ENCODE results near the gene DLK1. TPM values are rescaled to one million over a fixed set of nuclear protein-coding genes. Genes with fewer than 3 reads are reported as not detected.

DLK1 gene
- total RNA-seq, 2 experiments from 2014 or later = not detected

GRCh38 chr14:100696008-100696407, 30.7 kb upstream of the DLK1 start:
- ATAC-seq (no peak), DNase-seq (no peak)
- no peaks in the 10 kb centered on the region for H3K4me1 Mint-ChIP-seq
- no peak overlapping the region for H3K4me3 Mint-ChIP-seq
- H3K9me3 Mint-ChIP-seq (ENCODE audit: low read depth) = no peaks in the 10 kb centered on the region
- intact Hi-C loops (cut with DNase I, micrococcal nuclease) = no loop called here
- ChIA-PET CTCF (no interaction called here), POLR2A (no interaction called here)
- H3K27ac Mint-ChIP-seq = no peak overlapping the region
- no peaks in the 10 kb centered on the region for H3K36me3 Mint-ChIP-seq (ENCODE audit: low read depth)
- H3K27me3 Mint-ChIP-seq = peaks cover 6% of the 10 kb centered on the region

DNA sequence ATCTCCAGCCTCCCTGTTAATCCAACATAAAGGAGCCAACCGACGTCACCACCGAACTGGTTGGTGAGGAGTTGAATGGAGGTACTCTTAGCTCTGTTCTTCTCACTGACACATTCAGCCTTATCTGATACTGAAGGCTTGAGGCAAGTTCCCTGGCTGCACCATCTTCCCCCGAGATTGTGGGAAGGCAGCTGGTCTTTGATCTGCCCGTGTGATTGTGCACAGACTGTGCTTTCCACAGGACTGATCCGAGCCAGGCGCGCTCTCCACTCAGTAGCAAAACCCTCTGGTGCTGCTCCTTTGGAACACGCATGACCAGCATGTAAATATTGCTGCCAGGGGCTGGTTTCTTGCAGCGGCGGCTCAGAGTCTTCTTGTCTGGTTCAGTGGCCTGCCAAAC, 30.1 kb upstream of the DLK1 start:
- no peak overlapping the region for H3K4me3 Mint-ChIP-seq
- H3K27me3 Mint-ChIP-seq = peaks cover 6% of the 10 kb centered on the region
- H3K27ac Mint-ChIP-seq = no peak overlapping the region
- no peaks in the 10 kb centered on the region for H3K4me1 Mint-ChIP-seq
- H3K9me3 Mint-ChIP-seq (ENCODE audit: low read depth) = no peaks in the 10 kb centered on the region
- POLR2A ChIA-PET = no interaction called here
- no peaks in the 10 kb centered on the region for H3K36me3 Mint-ChIP-seq (ENCODE audit: low read depth)
- DNase-seq = no peak
- intact Hi-C loops (cut with DNase I, micrococcal nuclease) = no loop called here
- CTCF ChIA-PET = no interaction called here
- ATAC-seq = no peak

GRCh38 chr14:100698066-100698465, 28.6 kb upstream of the DLK1 start:
- H3K4me1 Mint-ChIP-seq = no peaks in the 10 kb centered on the region
- ATAC-seq (no peak), DNase-seq (no peak)
- ChIA-PET CTCF (interaction anchor here (0.7 kb wide), 1 partner anchor 1378 kb away, joined by 3 read pairs; no protein-coding TSS in a partner anchor), POLR2A (no interaction called here)
- no peak overlapping the region for H3K27ac Mint-ChIP-seq
- H3K9me3 Mint-ChIP-seq (ENCODE audit: low read depth) = no peaks in the 10 kb centered on the region
- H3K27me3 Mint-ChIP-seq = peaks cover 6% of the 10 kb centered on the region
- H3K36me3 Mint-ChIP-seq (ENCODE audit: low read depth) = no peaks in the 10 kb centered on the region
- intact Hi-C loops (cut with DNase I, micrococcal nuclease) = no loop called here
- H3K4me3 Mint-ChIP-seq = no peak overlapping the region

GRCh38 chr14:100698666-100699448, 27.8 kb upstream of the DLK1 start:
- DNase-seq (no peak), ATAC-seq (no peak)
- H3K9me3 Mint-ChIP-seq (ENCODE audit: low read depth) = no peaks in the 10 kb centered on the region
- POLR2A ChIA-PET = no interaction called here
- H3K4me3 Mint-ChIP-seq = no peak overlapping the region
- no peaks in the 10 kb centered on the region for H3K36me3 Mint-ChIP-seq (ENCODE audit: low read depth)
- H3K27ac Mint-ChIP-seq = no peak overlapping the region
- CTCF ChIA-PET = interaction anchor here (0.7 kb wide), 1 partner anchor 25 kb away, joined by 3 read pairs; no protein-coding TSS in a partner anchor
- peaks cover 6% of the 10 kb centered on the region for H3K27me3 Mint-ChIP-seq
- H3K4me1 Mint-ChIP-seq = no peaks in the 10 kb centered on the region
- intact Hi-C loops (cut with DNase I, micrococcal nuclease) = no loop called here

DNA sequence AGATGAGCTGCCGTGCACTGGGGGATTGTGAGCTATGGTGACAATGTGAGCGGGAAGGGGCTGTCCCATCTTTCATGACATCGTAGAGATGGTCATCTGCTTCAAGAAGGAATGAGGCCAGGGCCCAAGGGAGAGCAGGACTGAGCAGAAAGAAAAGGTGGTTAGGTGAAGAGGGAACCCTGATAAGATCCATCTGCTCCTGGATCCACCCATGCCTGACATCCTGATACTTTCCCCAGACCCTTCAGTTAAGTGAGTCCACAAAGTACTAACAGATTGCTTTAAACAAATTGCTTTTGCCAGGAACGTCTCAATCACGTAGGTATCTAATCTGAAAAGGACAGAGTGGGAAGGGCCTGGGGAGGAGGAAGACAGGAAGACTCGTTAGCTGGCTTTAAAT, 25.4 kb upstream of the DLK1 start:
- ChIA-PET CTCF (interaction anchor here (2.3 kb wide), 1 partner anchor 9 kb away, joined by 11 read pairs; no protein-coding TSS in a partner anchor), POLR2A (no interaction called here)
- Mint-ChIP-seq H3K4me1 (no peaks in the 10 kb centered on the region), H3K4me3 (no peak overlapping the region), H3K36me3 (ENCODE audit: low read depth) (no peaks in the 10 kb centered on the region), H3K27me3 (peaks cover 6% of the 10 kb centered on the region), H3K27ac (no peak overlapping the region), H3K9me3 (ENCODE audit: low read depth) (no peaks in the 10 kb centered on the region)
- no peak for ATAC-seq
- intact Hi-C loops (cut with DNase I, micrococcal nuclease) = no loop called here
- DNase-seq = no peak

DNA sequence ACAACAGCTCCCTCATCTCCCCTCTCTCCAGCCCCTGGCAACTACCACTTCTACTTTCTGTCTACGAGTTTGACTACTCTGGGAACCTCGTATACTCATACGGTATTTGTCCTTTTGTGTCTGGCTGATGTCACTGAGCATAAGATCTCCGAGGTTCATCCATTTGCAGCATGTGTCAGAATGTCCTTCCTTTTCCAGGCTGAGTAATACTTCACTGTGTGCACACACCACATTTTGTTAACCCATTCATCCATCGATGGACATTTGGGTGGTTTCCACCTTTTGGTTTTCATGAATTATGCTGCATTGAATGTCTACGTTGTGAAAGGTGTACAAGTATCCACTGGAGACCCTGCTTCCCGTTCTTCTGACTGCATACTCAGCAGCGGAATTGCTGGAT, 24.1 kb upstream of the DLK1 start:
- POLR2A ChIA-PET = no interaction called here

DNA sequence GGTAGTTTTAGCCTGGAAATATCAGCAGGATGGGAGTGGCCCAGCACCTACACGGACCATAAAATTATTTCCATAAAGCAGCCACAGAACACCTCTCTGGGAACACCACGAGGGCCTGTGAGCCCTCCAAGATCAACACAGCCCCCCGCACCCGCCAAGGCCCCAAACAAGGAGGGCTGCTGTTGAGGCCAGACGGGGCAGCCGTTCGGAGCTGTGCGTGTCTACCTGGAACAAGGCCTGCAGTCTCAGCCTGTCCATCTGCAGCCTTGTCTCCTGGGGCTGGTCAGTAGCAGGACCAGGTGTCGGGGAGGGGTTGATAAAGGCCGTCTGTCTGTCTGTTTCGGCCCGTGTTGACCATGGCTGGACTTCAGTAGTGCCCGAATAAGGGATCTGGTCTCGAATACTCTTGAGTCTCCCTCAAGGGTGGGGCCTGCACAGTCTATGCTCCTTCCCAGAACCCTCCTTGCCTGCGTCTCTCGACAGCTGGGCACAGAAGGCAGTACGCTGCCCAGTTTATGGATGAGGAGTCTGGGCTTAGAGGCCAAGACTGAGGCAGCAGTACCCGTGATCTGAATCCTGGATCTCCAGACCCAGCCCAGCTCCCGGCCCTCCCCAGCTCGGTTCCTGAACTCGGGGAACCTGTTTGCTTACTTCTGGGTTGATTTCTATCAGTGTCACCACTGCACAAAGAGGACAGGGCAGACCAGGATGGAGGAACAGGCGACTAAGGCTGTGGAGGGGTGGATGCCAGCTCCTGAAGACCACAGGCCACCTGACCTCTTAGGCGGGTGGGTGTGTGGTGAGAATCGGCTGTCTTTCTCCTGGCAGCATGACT, 23.1 kb upstream of the DLK1 start:
- intact Hi-C loops (cut with DNase I, micrococcal nuclease) = no loop called here
- CTCF ChIA-PET = no interaction called here
- H3K9me3 Mint-ChIP-seq (ENCODE audit: low read depth) = no peaks in the 10 kb centered on the region

More for the DNA sequence above, 24.1 kb upstream of the DLK1 start:
- H3K27me3 Mint-ChIP-seq = peaks cover 9% of the 10 kb centered on the region
- H3K9me3 Mint-ChIP-seq (ENCODE audit: low read depth) = no peaks in the 10 kb centered on the region
- H3K27ac Mint-ChIP-seq = no peak overlapping the region
- H3K36me3 Mint-ChIP-seq (ENCODE audit: low read depth) = no peaks in the 10 kb centered on the region
- CTCF ChIA-PET = no interaction called here
- H3K4me1 Mint-ChIP-seq = no peaks in the 10 kb centered on the region
- DNase-seq (no peak), ATAC-seq (no peak)
- intact Hi-C loops (cut with DNase I, micrococcal nuclease) = no loop called here
- no peak overlapping the region for H3K4me3 Mint-ChIP-seq

GRCh38 chr14:100706200-100706599, 20.5 kb upstream of the DLK1 start:
- Mint-ChIP-seq H3K4me1 (no peaks in the 10 kb centered on the region), H3K27me3 (peaks cover 10% of the 10 kb centered on the region), H3K9me3 (ENCODE audit: low read depth) (no peaks in the 10 kb centered on the region), H3K4me3 (no peak overlapping the region), H3K36me3 (ENCODE audit: low read depth) (no peaks in the 10 kb centered on the region), H3K27ac (no peak overlapping the region)
- ATAC-seq = no peak
- POLR2A ChIA-PET = no interaction called here
- CTCF ChIA-PET = interaction anchor here (1.0 kb wide), 1 partner anchor 61 kb away, joined by 4 read pairs; no protein-coding TSS in a partner anchor
- intact Hi-C loops (cut with DNase I, micrococcal nuclease) = no loop called here
- no peak for DNase-seq

More for the DNA sequence above, 23.1 kb upstream of the DLK1 start:
- H3K4me3 Mint-ChIP-seq = no peak overlapping the region
- ATAC-seq (no peak), DNase-seq (no peak)
- POLR2A ChIA-PET = no interaction called here
- H3K4me1 Mint-ChIP-seq = no peaks in the 10 kb centered on the region
- peaks cover 8% of the 10 kb centered on the region for H3K27me3 Mint-ChIP-seq
- no peak overlapping the region for H3K27ac Mint-ChIP-seq
- no peaks in the 10 kb centered on the region for H3K36me3 Mint-ChIP-seq (ENCODE audit: low read depth)

- Mint-ChIP-seq H3K4me1 (no peaks in the 10 kb centered on the region), H3K4me3 (no peak overlapping the region), H3K27me3 (peaks cover 10% of the 10 kb centered on the region), H3K36me3 (ENCODE audit: low read depth) (no peaks in the 10 kb centered on the region), H3K27ac (no peak overlapping the region), H3K9me3 (ENCODE audit: low read depth) (no peaks in the 10 kb centered on the region)
- ChIA-PET POLR2A (no interaction called here), CTCF (interaction anchor here (1.0 kb wide), 1 partner anchor 61 kb away, joined by 4 read pairs; no protein-coding TSS in a partner anchor)
- intact Hi-C loops (cut with DNase I, micrococcal nuclease) = no loop called here
- DNase-seq (no peak), ATAC-seq (no peak)
These were observed 19.8 kb upstream of the DLK1 start for GRCh38 chr14:100706860-100707259.

DNA sequence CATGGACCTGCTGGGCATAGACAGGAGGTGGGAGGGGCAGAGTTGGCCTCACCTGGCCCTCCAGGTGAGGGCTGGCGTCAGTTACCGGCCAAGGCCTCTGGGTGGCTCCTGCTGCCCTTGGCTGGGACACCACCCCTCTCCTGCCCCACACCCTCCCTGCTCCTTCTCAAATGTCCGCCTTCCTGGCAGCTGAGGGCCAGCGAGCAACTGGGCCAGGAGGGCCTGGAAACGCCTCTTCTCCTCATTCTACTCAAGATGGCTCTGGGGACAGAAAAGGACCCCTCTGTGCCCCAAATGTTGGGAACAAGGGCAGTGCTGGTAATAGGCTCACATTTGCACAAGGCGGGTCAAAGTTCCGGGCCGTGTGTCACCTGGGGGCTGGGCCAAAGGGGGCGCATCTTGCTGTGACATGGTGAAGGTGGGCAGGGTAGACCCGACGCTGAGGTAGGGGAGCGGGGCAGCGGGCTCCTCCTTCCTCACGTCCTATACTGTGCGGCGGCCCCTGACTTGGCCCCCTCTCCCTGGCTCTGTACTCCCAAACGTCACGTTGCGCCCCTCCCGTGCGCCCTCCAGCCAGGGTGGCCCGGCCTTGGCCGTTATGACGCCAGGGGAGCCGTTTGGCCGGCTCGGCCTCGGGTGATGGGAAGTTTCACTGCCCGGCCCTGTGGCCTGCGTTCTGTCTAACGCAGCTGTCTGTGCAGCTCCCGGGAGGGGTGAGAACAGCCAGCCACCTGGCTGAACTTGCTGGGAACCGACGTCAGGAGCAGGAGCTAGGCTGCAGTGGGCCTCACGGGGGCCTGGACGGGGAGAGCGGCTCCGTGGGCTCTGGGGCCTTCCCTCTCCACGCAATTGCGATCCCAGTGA, 18.0 kb upstream of the DLK1 start:
- Mint-ChIP-seq H3K36me3 (ENCODE audit: low read depth) (no peaks in the 10 kb centered on the region), H3K4me1 (no peaks in the 10 kb centered on the region), H3K27ac (no peak overlapping the region), H3K4me3 (no peak overlapping the region), H3K27me3 (peaks cover 16% of the 10 kb centered on the region), H3K9me3 (ENCODE audit: low read depth) (no peaks in the 10 kb centered on the region)
- ATAC-seq = no peak
- no peak for DNase-seq
- POLR2A ChIA-PET = no interaction called here
- intact Hi-C loops (cut with DNase I, micrococcal nuclease) = loop anchor here in 1 of 2 experiments (1.0 kb wide), 1 partner anchor 193 kb away; no protein-coding TSS in a partner anchor
- CTCF ChIA-PET = no interaction called here
